Activated naive CD4-positive, alpha-beta T cell treated with anti-CD3 and anti-CD28 coated beads, Interleukin-2, amount 50 U/mL, for 72 hours (primary cell): ENCODE data around the gene RGS2. TPM values are rescaled to one million over a fixed set of nuclear protein-coding genes. Genes with fewer than 3 reads are reported as not detected.

ENCODE experiments used
- ATAC-seq, 2 donors: fragments of 150-1000 bp; cut with Tn5 transposase; 2 replicates each; pipeline ENCODE4 v1.10.0; 2021; ENCODE audit warnings: mild to moderate bottlenecking in 2 of 2, moderate library complexity in 2 of 2
- DNase-seq, 2 donors: peaks; one replicate each; pipeline ENCODE4 v3.0.0; 2021 to 2022; ENCODE audit warnings: low spot score in 2 of 2
- H3K27ac Mint-ChIP-seq, 2 donors: one replicate each; pipeline ENCODE4 v1.8.0; 2022; ENCODE audit warnings: mild to moderate bottlenecking in 2 of 2, mixed read lengths in 2 of 2
- H3K36me3 Mint-ChIP-seq, 2 donors: one replicate each; pipeline ENCODE4 v1.8.0; 2022; ENCODE audit warnings: mixed read lengths in 2 of 2
- H3K9me3 Mint-ChIP-seq, 2 donors: one replicate each; pipeline ENCODE4 v1.8.0; 2022; ENCODE audit warnings: mixed read lengths in 2 of 2
- total RNA-seq, 2 donors: library from RNA; stranded (reverse); gene quantifications; one replicate each; pipeline ENCODE4 v1.2.3, GENCODE V29; 2022

The RGS2 gene
- total RNA-seq, 2 donors from 2014 or later: 4.7 to 12.2 TPM

GRCh38 chr1:192846950-192847349, 38.1 kb downstream of the RGS2 start:
- no peak for DNase-seq
- no peaks in the 10 kb centered on the region for H3K9me3 Mint-ChIP-seq
- H3K36me3 Mint-ChIP-seq: no peaks in the 10 kb centered on the region
- ATAC-seq: no peak
- H3K27ac Mint-ChIP-seq: no peak overlapping the region

- H3K27ac Mint-ChIP-seq: no peak overlapping the region
- H3K9me3 Mint-ChIP-seq: no peaks in the 10 kb centered on the region
- DNase-seq (no peak), ATAC-seq (no peak)
- no peaks in the 10 kb centered on the region for H3K36me3 Mint-ChIP-seq
Measured at GRCh38 chr1:192849011-192849410, 40.2 kb downstream of the RGS2 start.

- H3K27ac Mint-ChIP-seq: no peak overlapping the region
- no peaks in the 10 kb centered on the region for H3K36me3 Mint-ChIP-seq
- ATAC-seq (no peak), DNase-seq (no peak)
- H3K9me3 Mint-ChIP-seq: no peaks in the 10 kb centered on the region
Measured at GRCh38 chr1:192849442-192849841, 40.6 kb downstream of the RGS2 start.

- DNase-seq (no peak), ATAC-seq (no peak)
- Mint-ChIP-seq H3K9me3 (no peaks in the 10 kb centered on the region), H3K27ac (no peak overlapping the region), H3K36me3 (no peaks in the 10 kb centered on the region)
Measured at GRCh38 chr1:192852001-192852947, 43.4 kb downstream of the RGS2 start.

GRCh38 chr1:192858456-192858855, 49.6 kb downstream of the RGS2 start:
- Mint-ChIP-seq H3K27ac (peak overlapping the region in 1 of 2 donors; percentile 60), H3K9me3 (no peaks in the 10 kb centered on the region), H3K36me3 (no peaks in the 10 kb centered on the region)
- ATAC-seq (no peak), DNase-seq (no peak)

GRCh38 chr1:192859808-192860207, 51.0 kb downstream of the RGS2 start:
- H3K9me3 Mint-ChIP-seq: no peaks in the 10 kb centered on the region
- ATAC-seq: no peak
- no peak overlapping the region for H3K27ac Mint-ChIP-seq
- no peaks in the 10 kb centered on the region for H3K36me3 Mint-ChIP-seq
- DNase-seq: no peak

- Mint-ChIP-seq H3K9me3 (no peaks in the 10 kb centered on the region), H3K36me3 (no peaks in the 10 kb centered on the region), H3K27ac (no peak overlapping the region)
- DNase-seq: no peak
- ATAC-seq: no peak
Measured at GRCh38 chr1:192860478-192861185, 51.8 kb downstream of the RGS2 start.

GRCh38 chr1:192861860-192862259, 53.0 kb downstream of the RGS2 start:
- DNase-seq: no peak
- H3K36me3 Mint-ChIP-seq: no peaks in the 10 kb centered on the region
- ATAC-seq: no peak
- no peak overlapping the region for H3K27ac Mint-ChIP-seq
- H3K9me3 Mint-ChIP-seq: no peaks in the 10 kb centered on the region

Other genes with a start within 250 kb of the RGS2 start
- gene RGS1, start 233.3 kb upstream of the RGS2 start, total RNA-seq: 10 to 100 TPM in 1 of 2 donors, 1 to 10 TPM in 1; 9.0 to 12.0 TPM
- gene RGS13, start 172.9 kb upstream of the RGS2 start, total RNA-seq: not detected